Muscle layer of colon (tissue), 2 donors: ENCODE results near the gene UGT1A1.

Experiments used
- H3K27ac ChIP-seq: one replicate; pipeline ENCODE4 v1.7.0; 2013; ENCODE audit warnings: low read depth, mild to moderate bottlenecking, low read length, moderate library complexity
- H3K27me3 ChIP-seq, 2 donors: one replicate each; pipeline ENCODE4 v1.7.0; 2013; ENCODE audit warnings: low read length in 2 of 2, mild to moderate bottlenecking in 2 of 2; ENCODE audit not compliant: insufficient read depth in 2 of 2, control insufficient read depth in 1 of 2
- H3K36me3 ChIP-seq: one replicate; pipeline ENCODE4 v1.7.0; 2013; ENCODE audit warnings: mild to moderate bottlenecking, low read length; ENCODE audit not compliant: insufficient read depth
- H3K4me1 ChIP-seq: one replicate; pipeline ENCODE4 v1.7.0; 2013; ENCODE audit warnings: mild to moderate bottlenecking, low read length; ENCODE audit not compliant: insufficient read depth
- H3K4me3 ChIP-seq, 2 donors: one replicate each; pipeline ENCODE4 v1.7.0; 2013; ENCODE audit warnings: low read length in 2 of 2, low read depth in 1 of 2, mild to moderate bottlenecking in 1 of 2, moderate library complexity in 1 of 2
- H3K9ac ChIP-seq: one replicate; pipeline ENCODE4 v1.7.0; 2013; ENCODE audit warnings: low read length
- H3K9me3 ChIP-seq: one replicate; pipeline ENCODE4 v1.7.0; 2013; ENCODE audit warnings: mild to moderate bottlenecking, low read length
- donor health status: abdominal sarcoma.
- donor health status: Adenocarcinoma of cecum.

UGT1A1 gene

GRCh38 chr2:233811732-233812131, 51.7 kb downstream of the UGT1A1 start:
- H3K4me3 ChIP-seq = no peak overlapping the region
- H3K27ac ChIP-seq = no peak overlapping the region
- H3K9me3 ChIP-seq = no peaks in the 10 kb centered on the region
- H3K9ac ChIP-seq = no peak overlapping the region
- no peaks in the 10 kb centered on the region for H3K36me3 ChIP-seq
- H3K27me3 ChIP-seq = no peaks in the 10 kb centered on the region
- no peaks in the 10 kb centered on the region for H3K4me1 ChIP-seq

GRCh38 chr2:233813236-233814055, 53.4 kb downstream of the UGT1A1 start:
- no peaks in the 10 kb centered on the region for H3K9me3 ChIP-seq
- H3K27me3 ChIP-seq = no peaks in the 10 kb centered on the region
- H3K4me1 ChIP-seq = no peaks in the 10 kb centered on the region
- H3K9ac ChIP-seq = no peak overlapping the region
- no peaks in the 10 kb centered on the region for H3K36me3 ChIP-seq
- H3K4me3 ChIP-seq = no peak overlapping the region
- no peak overlapping the region for H3K27ac ChIP-seq

- Histone ChIP-seq H3K4me3 (no peak overlapping the region), H3K36me3 (no peaks in the 10 kb centered on the region), H3K27me3 (no peaks in the 10 kb centered on the region), H3K4me1 (no peaks in the 10 kb centered on the region), H3K9ac (no peak overlapping the region), H3K27ac (no peak overlapping the region), H3K9me3 (no peaks in the 10 kb centered on the region)
Observed at GRCh38 chr2:233814056-233814835, 54.2 kb downstream of the UGT1A1 start.

- no peaks in the 10 kb centered on the region for H3K36me3 ChIP-seq
- no peaks in the 10 kb centered on the region for H3K9me3 ChIP-seq
- H3K9ac ChIP-seq = no peak overlapping the region
- no peak overlapping the region for H3K4me3 ChIP-seq
- H3K27me3 ChIP-seq = no peaks in the 10 kb centered on the region
- no peaks in the 10 kb centered on the region for H3K4me1 ChIP-seq
- no peak overlapping the region for H3K27ac ChIP-seq
Observed at GRCh38 chr2:233815861-233816260, 55.8 kb downstream of the UGT1A1 start.

GRCh38 chr2:233816334-233816733, 56.3 kb downstream of the UGT1A1 start:
- Histone ChIP-seq H3K27me3 (no peaks in the 10 kb centered on the region), H3K36me3 (no peaks in the 10 kb centered on the region), H3K4me1 (no peaks in the 10 kb centered on the region), H3K9me3 (no peaks in the 10 kb centered on the region), H3K9ac (no peak overlapping the region), H3K27ac (no peak overlapping the region), H3K4me3 (no peak overlapping the region)

- no peak overlapping the region for H3K27ac ChIP-seq
- no peaks in the 10 kb centered on the region for H3K36me3 ChIP-seq
- H3K9me3 ChIP-seq = no peaks in the 10 kb centered on the region
- H3K9ac ChIP-seq = no peak overlapping the region
- no peaks in the 10 kb centered on the region for H3K27me3 ChIP-seq
- no peak overlapping the region for H3K4me3 ChIP-seq
- no peaks in the 10 kb centered on the region for H3K4me1 ChIP-seq
Observed at GRCh38 chr2:233816771-233817170, 56.7 kb downstream of the UGT1A1 start.

GRCh38 chr2:233817361-233817911, 57.4 kb downstream of the UGT1A1 start:
- Histone ChIP-seq H3K36me3 (no peaks in the 10 kb centered on the region), H3K27ac (no peak overlapping the region), H3K4me3 (no peak overlapping the region), H3K9ac (no peak overlapping the region), H3K27me3 (no peaks in the 10 kb centered on the region), H3K4me1 (no peaks in the 10 kb centered on the region), H3K9me3 (no peaks in the 10 kb centered on the region)

GRCh38 chr2:233817995-233818638, 58.0 kb downstream of the UGT1A1 start:
- H3K27me3 ChIP-seq = no peaks in the 10 kb centered on the region
- H3K4me1 ChIP-seq = no peaks in the 10 kb centered on the region
- H3K4me3 ChIP-seq = no peak overlapping the region
- no peaks in the 10 kb centered on the region for H3K36me3 ChIP-seq
- no peaks in the 10 kb centered on the region for H3K9me3 ChIP-seq
- H3K27ac ChIP-seq = no peak overlapping the region
- no peak overlapping the region for H3K9ac ChIP-seq

GRCh38 chr2:233818639-233819621, 58.9 kb downstream of the UGT1A1 start:
- H3K27me3 ChIP-seq = no peaks in the 10 kb centered on the region
- H3K4me3 ChIP-seq = no peak overlapping the region
- no peak overlapping the region for H3K9ac ChIP-seq
- no peaks in the 10 kb centered on the region for H3K36me3 ChIP-seq
- no peaks in the 10 kb centered on the region for H3K4me1 ChIP-seq
- H3K27ac ChIP-seq = no peak overlapping the region
- no peaks in the 10 kb centered on the region for H3K9me3 ChIP-seq

GRCh38 chr2:233819884-233820773, 60.1 kb downstream of the UGT1A1 start:
- no peak overlapping the region for H3K4me3 ChIP-seq

More at GRCh38 chr2:233819884-233820773, 60.1 kb downstream of the UGT1A1 start:
- Histone ChIP-seq H3K9me3 (no peaks in the 10 kb centered on the region), H3K4me1 (no peaks in the 10 kb centered on the region), H3K27ac (no peak overlapping the region), H3K27me3 (no peaks in the 10 kb centered on the region), H3K36me3 (no peaks in the 10 kb centered on the region), H3K9ac (no peak overlapping the region)
